ENCODE measurements around the gene CAPN3. TPM values are rescaled to one million over a fixed set of nuclear protein-coding genes. Genes with fewer than 3 reads are reported as not detected.
"Not testable (repeated sequence)": the region's sequence is repeated elsewhere in the genome, so short reads cannot be mapped to it uniquely, and the experiment has no call there.

CAPN3 gene
- 3.7 TPM for polyA plus RNA-seq (2012; ENCODE audit: low read depth, missing spikeins)

DNA sequence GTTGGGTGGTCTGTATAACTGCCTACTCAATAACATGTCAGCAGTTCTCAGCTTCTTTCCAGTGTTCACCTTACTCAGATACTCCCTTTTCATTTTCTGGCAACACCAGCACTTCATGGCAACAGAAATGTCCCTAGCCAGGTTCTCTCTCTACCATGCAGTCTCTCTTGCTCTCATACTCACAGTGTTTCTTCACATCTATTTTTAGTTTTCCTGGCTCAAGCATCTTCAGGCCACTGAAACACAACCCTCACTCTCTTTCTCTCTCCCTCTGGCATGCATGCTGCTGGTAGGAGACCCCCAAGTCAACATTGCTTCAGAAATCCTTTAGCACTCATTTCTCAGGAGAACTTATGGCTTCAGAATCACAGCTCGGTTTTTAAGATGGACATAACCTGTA is at the start of gene CAPN3:
CAPN3 (plus strand) TSS at position 253 of the 400 bp plus-strand sequence. CDS start 305 bp downstream, outside the sequence.
- TF ChIP-seq POLR2AphosphoS5 (IDR thresholded peaks at IDR 0.05; ENCODE audit: low read depth, low read length) (no peak), POLR2A (IDR thresholded peaks at IDR 0.05; ENCODE audit: low read depth, low read length) (no peak), SPI1 (IDR thresholded peaks at IDR 0.05; ENCODE audit: low read depth, low read length) (no peak), TAF1 (IDR thresholded peaks at IDR 0.05; ENCODE audit: low read depth, low read length) (no peak), POU2F2 (IDR thresholded peaks at IDR 0.05; ENCODE audit: low read depth, low read length) (no peak), PAX5 (IDR thresholded peaks at IDR 0.05; ENCODE audit: insufficient read depth, low read length, severe bottlenecking) (no peak)
- no peak for FAIRE-seq
- DNase-seq (ENCODE audit: insufficient read length, low spot score) = no peak

DNA sequence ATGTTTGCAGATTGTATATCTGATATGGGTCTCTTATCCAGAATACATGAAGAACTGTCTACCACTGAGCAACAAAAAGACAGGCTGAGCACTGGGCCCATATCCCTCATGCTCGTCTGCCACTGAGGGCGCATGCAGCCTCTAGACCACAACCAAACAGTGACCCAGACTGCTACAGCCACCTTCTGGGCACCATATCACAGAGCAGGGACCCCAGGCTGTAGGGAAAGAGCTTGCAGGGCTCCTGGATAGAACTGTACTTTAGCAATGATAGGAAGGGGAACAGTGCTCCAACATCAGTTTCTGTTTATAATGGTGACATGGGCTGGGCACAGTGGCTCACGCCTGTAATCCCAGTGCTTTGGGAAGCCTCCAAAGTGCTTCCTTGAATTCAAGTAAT is 45.8 kb upstream of the CAPN3 start:
- TF ChIP-seq SPI1 (IDR thresholded peaks at IDR 0.05; ENCODE audit: low read depth, low read length) = no peak
- no peak for TF ChIP-seq PAX5 (IDR thresholded peaks at IDR 0.05; ENCODE audit: insufficient read depth, low read length, severe bottlenecking)
- no peak for TF ChIP-seq POLR2A (IDR thresholded peaks at IDR 0.05; ENCODE audit: low read depth, low read length)
- TF ChIP-seq POU2F2 (IDR thresholded peaks at IDR 0.05; ENCODE audit: low read depth, low read length) = no peak
- no peak for FAIRE-seq
- DNase-seq (ENCODE audit: insufficient read length, low spot score) = no peak

DNA sequence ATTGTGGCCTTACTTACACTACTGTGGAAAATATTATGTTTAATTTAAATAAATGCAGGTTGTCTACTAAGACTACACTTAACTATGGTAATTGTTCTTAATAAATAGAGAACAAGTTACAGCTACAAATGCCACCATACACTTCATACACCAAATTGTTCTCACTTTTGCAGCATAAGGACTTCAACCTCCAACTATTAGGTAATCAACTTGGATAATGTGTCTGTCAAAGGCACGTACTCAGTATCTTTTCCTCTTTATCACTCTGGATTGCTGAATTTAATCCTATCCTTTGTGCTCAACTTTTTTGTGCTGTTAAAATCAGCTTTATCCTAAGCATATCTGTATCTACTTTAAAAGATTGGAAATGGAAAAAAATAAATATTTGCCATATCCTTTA is 44.5 kb upstream of the CAPN3 start:
- FAIRE-seq = no peak
- TF ChIP-seq PAX5 (IDR thresholded peaks at IDR 0.05; ENCODE audit: insufficient read depth, low read length, severe bottlenecking) (no peak), TAF1 (IDR thresholded peaks at IDR 0.05; ENCODE audit: low read depth, low read length) (no peak), SPI1 (IDR thresholded peaks at IDR 0.05; ENCODE audit: low read depth, low read length) (no peak), POU2F2 (IDR thresholded peaks at IDR 0.05; ENCODE audit: low read depth, low read length) (no peak), POLR2A (IDR thresholded peaks at IDR 0.05; ENCODE audit: low read depth, low read length) (no peak), POLR2AphosphoS5 (IDR thresholded peaks at IDR 0.05; ENCODE audit: low read depth, low read length) (no peak)
- no peak for DNase-seq (ENCODE audit: insufficient read length, low spot score)

DNA sequence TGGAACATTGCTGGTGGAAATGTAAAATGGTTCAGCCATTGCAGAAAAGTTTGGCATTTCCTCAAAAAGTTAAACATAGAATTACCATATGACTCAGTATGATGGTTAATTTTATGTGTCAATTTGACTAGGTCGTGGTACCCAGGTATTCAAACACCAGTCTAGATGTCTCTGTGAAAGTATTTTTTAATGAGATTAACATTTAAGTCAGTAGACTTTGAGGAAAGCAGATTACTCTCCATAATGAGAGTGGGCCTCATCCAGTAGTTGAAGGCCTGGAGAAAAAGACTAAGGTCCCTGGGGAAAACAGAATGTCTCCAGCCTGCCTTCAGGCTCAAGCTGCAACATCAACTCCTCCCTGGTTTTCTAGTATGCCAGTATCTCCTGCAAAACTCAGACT is 43.8 kb upstream of the CAPN3 start:
- FAIRE-seq = no peak
- no peak for DNase-seq (ENCODE audit: insufficient read length, low spot score)
- TF ChIP-seq TAF1 (IDR thresholded peaks at IDR 0.05; ENCODE audit: low read depth, low read length) (no peak), POLR2AphosphoS5 (IDR thresholded peaks at IDR 0.05; ENCODE audit: low read depth, low read length) (no peak), POLR2A (IDR thresholded peaks at IDR 0.05; ENCODE audit: low read depth, low read length) (no peak), PAX5 (IDR thresholded peaks at IDR 0.05; ENCODE audit: insufficient read depth, low read length, severe bottlenecking) (no peak)

DNA sequence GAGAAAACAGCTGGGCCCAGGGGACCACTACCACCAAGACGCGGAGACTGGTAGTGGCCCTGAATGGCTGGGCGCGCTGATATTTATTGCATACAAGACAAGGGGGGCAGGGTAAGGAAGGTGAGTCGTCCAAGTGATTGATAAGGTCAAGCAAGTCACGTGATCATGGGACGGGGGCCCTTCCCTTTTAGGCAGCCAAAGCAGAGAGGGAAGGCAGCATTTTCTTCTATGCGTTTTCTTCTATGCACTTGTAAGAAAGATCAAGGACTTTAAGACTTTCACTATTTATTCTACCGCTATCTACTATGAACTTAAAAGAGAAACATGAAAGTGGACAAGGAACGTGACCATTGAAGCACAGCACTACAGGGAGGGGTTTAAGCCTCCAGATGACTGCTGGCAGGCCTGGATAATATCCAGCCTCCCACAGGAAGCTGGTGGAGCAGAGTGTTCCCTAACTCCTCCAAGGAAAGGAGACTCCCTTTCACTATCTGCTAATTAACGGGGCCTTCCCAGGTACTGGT is 43.0 kb upstream of the CAPN3 start:
- DNase-seq (ENCODE audit: insufficient read length, low spot score); FAIRE-seq: not testable (repeated sequence)

DNA sequence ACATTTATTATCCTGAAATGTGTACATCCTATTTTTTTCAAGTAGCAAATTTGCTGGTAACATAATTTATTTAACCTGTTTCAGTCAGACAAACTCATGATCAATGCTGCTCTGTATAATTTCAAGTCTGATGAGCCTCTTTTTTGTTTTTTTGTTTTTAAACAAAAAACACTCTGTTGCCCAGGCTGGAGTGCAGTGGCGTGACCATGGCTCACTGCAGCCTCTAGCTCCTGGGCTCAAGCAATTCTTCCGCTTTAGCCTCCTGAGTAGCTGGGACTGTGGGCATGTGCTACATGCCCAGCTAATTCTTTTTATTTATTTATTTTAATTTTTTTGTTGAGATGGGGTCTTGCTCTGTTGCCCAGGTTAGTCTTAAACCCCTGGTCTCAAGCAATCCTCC is 40.1 kb upstream of the CAPN3 start:
- no peak for TF ChIP-seq TAF1 (IDR thresholded peaks at IDR 0.05; ENCODE audit: low read depth, low read length)
- TF ChIP-seq PAX5 (IDR thresholded peaks at IDR 0.05; ENCODE audit: insufficient read depth, low read length, severe bottlenecking) = no peak
- TF ChIP-seq POU2F2 (IDR thresholded peaks at IDR 0.05; ENCODE audit: low read depth, low read length) = no peak
- no peak for TF ChIP-seq SPI1 (IDR thresholded peaks at IDR 0.05; ENCODE audit: low read depth, low read length)
- TF ChIP-seq POLR2A (IDR thresholded peaks at IDR 0.05; ENCODE audit: low read depth, low read length) = no peak
- no peak for TF ChIP-seq POLR2AphosphoS5 (IDR thresholded peaks at IDR 0.05; ENCODE audit: low read depth, low read length)
- FAIRE-seq (no peak), DNase-seq (ENCODE audit: insufficient read length, low spot score) (no peak)

DNA sequence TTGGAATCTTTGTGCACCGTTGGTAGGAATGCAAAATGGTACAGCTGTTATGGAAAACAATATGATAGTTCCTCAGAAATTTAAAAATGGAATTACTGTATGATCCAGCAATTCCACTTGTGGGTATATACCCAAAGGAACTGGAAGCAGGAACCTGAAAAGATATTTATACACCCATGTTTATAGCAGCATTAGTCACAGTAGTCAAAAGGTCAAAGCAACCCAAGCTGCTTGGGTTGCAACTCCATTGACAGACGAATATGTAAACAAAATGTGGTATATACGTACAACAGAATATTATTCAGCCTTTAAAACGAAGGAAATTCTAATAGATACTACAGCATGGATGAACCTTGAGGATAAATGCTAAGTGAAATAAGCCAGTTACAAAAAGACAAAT is 35.0 kb upstream of the CAPN3 start:
- FAIRE-seq = no peak
- no peak for DNase-seq (ENCODE audit: insufficient read length, low spot score)
- TF ChIP-seq TAF1 (IDR thresholded peaks at IDR 0.05; ENCODE audit: low read depth, low read length) = no peak
- no peak for TF ChIP-seq POU2F2 (IDR thresholded peaks at IDR 0.05; ENCODE audit: low read depth, low read length)
- no peak for TF ChIP-seq PAX5 (IDR thresholded peaks at IDR 0.05; ENCODE audit: insufficient read depth, low read length, severe bottlenecking)
- TF ChIP-seq POLR2AphosphoS5 (IDR thresholded peaks at IDR 0.05; ENCODE audit: low read depth, low read length) = no peak
- TF ChIP-seq SPI1 (IDR thresholded peaks at IDR 0.05; ENCODE audit: low read depth, low read length) = no peak
- no peak for TF ChIP-seq POLR2A (IDR thresholded peaks at IDR 0.05; ENCODE audit: low read depth, low read length)

DNA sequence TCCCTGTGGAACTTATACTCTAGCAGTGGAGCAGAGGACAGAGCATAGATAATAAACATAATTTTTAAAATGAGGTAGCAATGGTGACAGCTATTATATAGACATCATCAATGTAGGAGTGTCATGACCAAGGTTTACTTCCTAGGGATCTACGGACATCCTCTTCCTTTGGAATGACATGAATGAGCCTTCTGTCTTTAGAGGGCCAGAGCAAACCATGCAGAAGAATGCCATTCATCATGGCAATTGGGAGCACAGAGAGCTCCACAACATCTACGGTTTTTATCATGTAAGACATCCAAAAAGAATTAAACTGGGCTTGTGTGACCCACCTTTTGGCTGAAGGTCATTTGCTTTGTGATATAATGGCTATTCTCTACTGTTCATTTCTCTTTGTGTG is 30.1 kb upstream of the CAPN3 start:
- FAIRE-seq (no peak), DNase-seq (ENCODE audit: insufficient read length, low spot score) (no peak)
- TF ChIP-seq TAF1 (IDR thresholded peaks at IDR 0.05; ENCODE audit: low read depth, low read length) (no peak), POU2F2 (IDR thresholded peaks at IDR 0.05; ENCODE audit: low read depth, low read length) (no peak), POLR2A (IDR thresholded peaks at IDR 0.05; ENCODE audit: low read depth, low read length) (no peak)

DNA sequence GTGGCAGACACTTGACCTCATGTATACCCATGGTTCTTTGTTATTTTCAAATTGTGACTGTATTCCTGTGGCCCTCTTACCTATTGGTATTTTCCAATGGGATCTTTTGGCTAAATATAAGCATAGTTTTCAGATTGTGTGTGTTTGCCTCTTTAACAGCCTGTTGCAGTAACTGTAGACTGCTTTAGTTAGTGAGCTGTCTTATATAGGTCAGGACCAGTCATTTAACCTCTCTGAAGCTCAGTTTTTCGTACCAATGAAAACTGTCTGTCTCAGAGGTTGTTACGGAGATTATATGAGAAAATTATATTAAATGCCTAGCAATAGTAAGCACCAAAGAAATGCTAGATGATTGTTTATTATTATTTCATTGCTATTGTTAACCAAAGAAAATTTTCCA is 29.3 kb upstream of the CAPN3 start:
- no peak for DNase-seq (ENCODE audit: insufficient read length, low spot score)
- TF ChIP-seq SPI1 (IDR thresholded peaks at IDR 0.05; ENCODE audit: low read depth, low read length) = no peak
- TF ChIP-seq TAF1 (IDR thresholded peaks at IDR 0.05; ENCODE audit: low read depth, low read length) = no peak
- TF ChIP-seq POLR2A (IDR thresholded peaks at IDR 0.05; ENCODE audit: low read depth, low read length) = no peak
- no peak for TF ChIP-seq POU2F2 (IDR thresholded peaks at IDR 0.05; ENCODE audit: low read depth, low read length)
- no peak for TF ChIP-seq PAX5 (IDR thresholded peaks at IDR 0.05; ENCODE audit: insufficient read depth, low read length, severe bottlenecking)
- FAIRE-seq = no peak

DNA sequence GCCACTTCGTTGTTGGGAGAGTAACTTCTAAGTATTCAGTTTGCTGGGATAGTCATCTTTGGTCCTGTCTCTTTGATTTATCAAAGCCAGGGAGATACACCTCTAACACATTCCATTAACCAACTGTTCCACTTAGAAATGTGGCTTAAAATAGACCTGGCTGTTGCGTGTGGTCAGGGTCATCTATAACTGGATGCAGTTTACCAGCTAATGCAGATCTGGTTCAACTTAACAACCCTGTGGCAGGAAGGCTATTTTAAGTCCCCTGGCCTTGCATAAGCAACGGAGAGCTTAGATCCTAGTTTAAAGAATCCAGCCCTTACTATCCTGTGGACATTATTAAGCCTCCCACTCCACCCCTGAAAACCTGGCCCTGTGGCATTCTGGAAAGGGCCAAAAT is 28.1 kb upstream of the CAPN3 start:
- FAIRE-seq (peak; percentile 69), DNase-seq (ENCODE audit: insufficient read length, low spot score) (no peak)
- TF ChIP-seq POLR2AphosphoS5 (IDR thresholded peaks at IDR 0.05; ENCODE audit: low read depth, low read length) (no peak), SPI1 (IDR thresholded peaks at IDR 0.05; ENCODE audit: low read depth, low read length) (no peak), TAF1 (IDR thresholded peaks at IDR 0.05; ENCODE audit: low read depth, low read length) (no peak)

DNA sequence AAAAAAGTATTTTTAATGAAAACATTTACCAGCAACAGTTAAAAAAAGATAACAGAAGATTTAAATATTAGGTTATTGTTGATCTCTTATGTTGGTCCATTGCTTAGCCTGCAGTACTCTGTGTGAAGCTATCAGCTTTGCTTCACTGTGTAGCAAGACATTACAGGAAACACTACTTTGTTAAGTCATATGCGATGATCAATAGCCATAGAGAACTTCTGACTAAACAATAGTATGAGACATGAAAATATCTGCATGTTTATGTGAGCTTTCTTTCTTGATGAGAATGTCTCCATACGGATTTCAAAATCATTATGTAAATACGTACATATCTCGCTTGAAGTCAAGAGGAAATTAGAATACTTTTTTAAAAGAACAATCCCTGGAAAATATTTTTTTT is 27.0 kb upstream of the CAPN3 start:
- TF ChIP-seq TAF1 (IDR thresholded peaks at IDR 0.05; ENCODE audit: low read depth, low read length) = no peak
- DNase-seq (ENCODE audit: insufficient read length, low spot score) = no peak
- FAIRE-seq = no peak

Measured in GM12891 (cell line).